RWPE1 (cell line): Measurements from ENCODE around the gene GABRB1.

Source experiments
- CTCF ChIA-PET: fragments of 350-600 bp; sonication (Branson Sonifier 250); formaldehyde crosslinking; extraction: SDS; loops from one replicate; lab custom pipeline; 2021; lab: Yijun Ruan, JAX
- POLR2A ChIA-PET: fragments of 400-600 bp; formaldehyde crosslinking; extraction: SDS; loops from one replicate; lab custom pipeline; 2020; ENCODE audit warnings: antibody characterized with exemption; ENCODE audit not compliant: low non-redundant PET; lab: Yijun Ruan, JAX
- DNase-seq: peaks from one replicate; pipeline ENCODE4 v3.0.0; 2012; ENCODE audit warnings: low spot score
- H3K27ac ChIP-seq: fragments of 450-650 bp; 2 replicates; pipeline ENCODE4 v1.5.1; 2017
- CTCF ChIP-seq: fragments of 450-650 bp; conservative IDR thresholded peaks from 2 replicates; pipeline ENCODE4 v1.5.1; 2017; ENCODE audit warnings: low read depth, mild to moderate bottlenecking

The GABRB1 gene

GRCh38 chr4:47471591-47471990 is 440.2 kb downstream of the GABRB1 start:
- POLR2A ChIA-PET = no interaction called here

GRCh38 chr4:47473141-47473750 is 441.9 kb downstream of the GABRB1 start:
- ChIA-PET CTCF (interaction anchor here (1.4 kb wide), 1 partner anchor 10 kb away, joined by 4 read pairs; no protein-coding TSS in a partner anchor), POLR2A (no interaction called here)
- no peak for TF ChIP-seq CTCF
- DNase-seq = no peak
- no peak overlapping the region for H3K27ac ChIP-seq

More at GRCh38 chr4:47471591-47471990, 440.2 kb downstream of the GABRB1 start:
- no peak for TF ChIP-seq CTCF
- CTCF ChIA-PET = interaction anchor here (1.4 kb wide), 1 partner anchor 11 kb away, joined by 4 read pairs; no protein-coding TSS in a partner anchor
- DNase-seq = no peak
- no peak overlapping the region for H3K27ac ChIP-seq

GRCh38 chr4:47474799-47475198 is 443.4 kb downstream of the GABRB1 start:
- POLR2A ChIA-PET = no interaction called here
- H3K27ac ChIP-seq = no peak overlapping the region
- no peak for TF ChIP-seq CTCF
- no peak for DNase-seq
- CTCF ChIA-PET = interaction anchor here (1.2 kb wide), 1 partner anchor 8 kb away, joined by 4 read pairs; no protein-coding TSS in a partner anchor

- CTCF ChIA-PET = interaction anchor here (0.6 to 1.2 kb wide), 2 partner anchors 9 to 91 kb away, joined by 3 to 4 read pairs; no protein-coding TSS in a partner anchor
- TF ChIP-seq CTCF = no peak
- POLR2A ChIA-PET = no interaction called here
- no peak for DNase-seq
- H3K27ac ChIP-seq = no peak overlapping the region
These were observed 444.0 kb downstream of the GABRB1 start for GRCh38 chr4:47475411-47475810.
